OCI-LY3 (cell line): ENCODE data around the gene TVP23C.

Experiments used
- CTCF ChIP-seq: fragments of 200-600, 300-600 bp; sonication (generic); IDR thresholded peaks from 2 replicates; pipeline ENCODE4 v1.5.1; 2014; ENCODE audit warnings: antibody characterized with exemption, low read length, low read depth
- EZH2phosphoT487 ChIP-seq: fragments of 200-600 bp; shearing (Covaris generic); IDR thresholded peaks from 2 replicates; pipeline ENCODE4 v1.6.1; 2018; ENCODE audit warnings: antibody characterized with exemption, mixed run types, low read depth

GRCh38 chr17:15468126-15468525 lies 95.2 kb downstream of the TVP23C start:
- TF ChIP-seq CTCF = no peak
- no peak for TF ChIP-seq EZH2phosphoT487
